Testis (tissue), 2 donors: ENCODE data around the gene KIF25.

ENCODE experiments used
- POLR2A ChIP-seq: fragments of 450-650 bp; IDR thresholded peaks from one replicate; pipeline ENCODE4 v1.6.1; 2017; ENCODE audit warnings: antibody characterized with exemption, mild to moderate bottlenecking, moderate library complexity
- TF ChIP-seq, protein P1 (sequence below), 3 experiments: fragments of 450-650 bp in 2 of 3; fragments of 200-600 bp in 1 of 3; sonication (generic) in 1 of 3; IDR thresholded peaks; one replicate each; pipeline ENCODE4 v1.5.1; 2016 to 2019; ENCODE audit warnings: antibody characterized with exemption in 3 of 3, mild to moderate bottlenecking in 2 of 3, moderate library complexity in 1 of 3

DNA sequence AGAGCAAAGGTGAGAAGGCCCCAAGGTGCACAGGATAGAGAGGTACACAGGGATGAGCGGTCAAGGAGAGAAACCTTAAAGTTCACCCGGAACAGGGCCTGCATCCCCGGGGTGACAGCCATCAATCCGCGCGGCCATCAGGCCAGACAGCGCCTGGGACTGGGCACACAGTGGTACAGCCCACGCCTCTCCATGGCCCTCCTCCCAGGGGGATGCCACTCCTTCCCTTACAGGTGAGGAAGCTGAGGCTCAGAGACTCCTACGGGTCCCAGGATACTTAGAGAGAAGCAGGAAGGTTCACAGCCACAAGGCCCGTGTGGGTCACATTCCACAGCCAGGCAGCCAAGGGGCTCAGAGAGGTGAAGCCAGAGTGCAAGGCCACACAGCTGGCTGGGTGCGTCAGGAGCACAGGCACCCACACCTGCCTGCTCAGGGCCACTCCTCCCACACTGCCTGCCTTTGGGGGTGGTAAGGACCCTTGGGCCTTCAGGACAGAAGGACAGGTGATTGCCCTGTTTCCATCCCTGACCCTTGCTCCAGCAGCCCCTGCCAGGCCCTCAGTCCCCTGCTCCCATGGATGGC is 66.8 kb downstream of the KIF25 start:
- TF ChIP-seq, protein P1, sequence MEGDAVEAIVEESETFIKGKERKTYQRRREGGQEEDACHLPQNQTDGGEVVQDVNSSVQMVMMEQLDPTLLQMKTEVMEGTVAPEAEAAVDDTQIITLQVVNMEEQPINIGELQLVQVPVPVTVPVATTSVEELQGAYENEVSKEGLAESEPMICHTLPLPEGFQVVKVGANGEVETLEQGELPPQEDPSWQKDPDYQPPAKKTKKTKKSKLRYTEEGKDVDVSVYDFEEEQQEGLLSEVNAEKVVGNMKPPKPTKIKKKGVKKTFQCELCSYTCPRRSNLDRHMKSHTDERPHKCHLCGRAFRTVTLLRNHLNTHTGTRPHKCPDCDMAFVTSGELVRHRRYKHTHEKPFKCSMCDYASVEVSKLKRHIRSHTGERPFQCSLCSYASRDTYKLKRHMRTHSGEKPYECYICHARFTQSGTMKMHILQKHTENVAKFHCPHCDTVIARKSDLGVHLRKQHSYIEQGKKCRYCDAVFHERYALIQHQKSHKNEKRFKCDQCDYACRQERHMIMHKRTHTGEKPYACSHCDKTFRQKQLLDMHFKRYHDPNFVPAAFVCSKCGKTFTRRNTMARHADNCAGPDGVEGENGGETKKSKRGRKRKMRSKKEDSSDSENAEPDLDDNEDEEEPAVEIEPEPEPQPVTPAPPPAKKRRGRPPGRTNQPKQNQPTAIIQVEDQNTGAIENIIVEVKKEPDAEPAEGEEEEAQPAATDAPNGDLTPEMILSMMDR (IDR thresholded peaks at IDR 0.05): no peak
- no peak for TF ChIP-seq POLR2A
